ENCODE data around the gene FAM174C. TPM values are rescaled to one million over a fixed set of nuclear protein-coding genes. Genes with fewer than 3 reads are reported as not detected.
A peak's percentile ranks its signal among the peaks of the same experiment; 100 is the strongest.

FAM174C gene
- total RNA-seq, 1 donor from 2014 or later: 30.0 TPM

GRCh38 chr19:1267477-1268225 is 7.7 kb upstream of the FAM174C start:
- no peak for DNase-seq (ENCODE audit: low spot score, unreplicated experiment)
- H3K27ac Mint-ChIP-seq: peak overlapping the region; percentile 86
- no peak for TF ChIP-seq CTCF (IDR thresholded peaks at IDR 0.05; ENCODE audit: unreplicated experiment)
- H3K27me3 Mint-ChIP-seq: peaks cover 9% of the 10 kb centered on the region
- H3K4me3 Mint-ChIP-seq (ENCODE audit: low read depth): peak overlapping the region; percentile 3
- no peaks in the 10 kb centered on the region for H3K9me3 Mint-ChIP-seq (ENCODE audit: low read depth)
- H3K4me1 Mint-ChIP-seq (ENCODE audit: low read depth): peaks cover 45% of the 10 kb centered on the region
- peaks cover 13% of the 10 kb centered on the region for H3K36me3 Mint-ChIP-seq (ENCODE audit: insufficient read depth)

GRCh38 chr19:1268226-1269064 is 6.9 kb upstream of the FAM174C start:
- H3K4me3 Mint-ChIP-seq (ENCODE audit: low read depth): peak overlapping the region; percentile 70
- peaks cover 18% of the 10 kb centered on the region for H3K36me3 Mint-ChIP-seq (ENCODE audit: insufficient read depth)
- TF ChIP-seq CTCF (IDR thresholded peaks at IDR 0.05; ENCODE audit: unreplicated experiment): no peak
- H3K27me3 Mint-ChIP-seq: peaks cover 9% of the 10 kb centered on the region
- peaks cover 43% of the 10 kb centered on the region for H3K4me1 Mint-ChIP-seq (ENCODE audit: low read depth)
- H3K27ac Mint-ChIP-seq: peak overlapping the region; percentile 69
- H3K9me3 Mint-ChIP-seq (ENCODE audit: low read depth): no peaks in the 10 kb centered on the region
- DNase-seq (ENCODE audit: low spot score, unreplicated experiment): no peak

- Mint-ChIP-seq H3K9me3 (ENCODE audit: low read depth) (no peaks in the 10 kb centered on the region), H3K4me1 (ENCODE audit: low read depth) (peaks cover 48% of the 10 kb centered on the region), H3K36me3 (ENCODE audit: insufficient read depth) (peaks cover 24% of the 10 kb centered on the region), H3K4me3 (ENCODE audit: low read depth) (peak within 1 kb of the TSS; percentile 82), H3K27ac (peak within 1 kb of the TSS; percentile 95), H3K27me3 (peaks cover 9% of the 10 kb centered on the region)
- peak; percentile 99 for DNase-seq (ENCODE audit: low spot score, unreplicated experiment)
- TF ChIP-seq CTCF (IDR thresholded peaks at IDR 0.05; ENCODE audit: unreplicated experiment): no peak
Measured at GRCh38 chr19:1269065-1269477, 6.3 kb upstream of the FAM174C start, which contains the start of gene CIRBP. Gene CIRBP (plus strand): TSS chr19:1269332. CDS start chr19:1270934, 1,602 bp downstream.

- peaks cover 24% of the 10 kb centered on the region for H3K36me3 Mint-ChIP-seq (ENCODE audit: insufficient read depth)
- H3K27me3 Mint-ChIP-seq: peaks cover 9% of the 10 kb centered on the region
- H3K4me1 Mint-ChIP-seq (ENCODE audit: low read depth): peaks cover 48% of the 10 kb centered on the region
- peak; percentile 77 for DNase-seq (ENCODE audit: low spot score, unreplicated experiment)
- H3K9me3 Mint-ChIP-seq (ENCODE audit: low read depth): no peaks in the 10 kb centered on the region
- TF ChIP-seq CTCF (IDR thresholded peaks at IDR 0.05; ENCODE audit: unreplicated experiment): no peak
- H3K27ac Mint-ChIP-seq: peak overlapping the region; percentile 95
- peak overlapping the region; percentile 82 for H3K4me3 Mint-ChIP-seq (ENCODE audit: low read depth)
Measured at GRCh38 chr19:1269478-1270212, 5.7 kb upstream of the FAM174C start.

Data from progenitor cell of endocrine pancreas (in vitro differentiated cells).